ENCODE results near the gene SETBP1. TPM values are rescaled to one million over a fixed set of nuclear protein-coding genes. Genes with fewer than 3 reads are reported as not detected.

SETBP1 gene
- total and polyA plus RNA-seq, 8 donors, result 19.7 to 27.5 (median 21.5) TPM

DNA sequence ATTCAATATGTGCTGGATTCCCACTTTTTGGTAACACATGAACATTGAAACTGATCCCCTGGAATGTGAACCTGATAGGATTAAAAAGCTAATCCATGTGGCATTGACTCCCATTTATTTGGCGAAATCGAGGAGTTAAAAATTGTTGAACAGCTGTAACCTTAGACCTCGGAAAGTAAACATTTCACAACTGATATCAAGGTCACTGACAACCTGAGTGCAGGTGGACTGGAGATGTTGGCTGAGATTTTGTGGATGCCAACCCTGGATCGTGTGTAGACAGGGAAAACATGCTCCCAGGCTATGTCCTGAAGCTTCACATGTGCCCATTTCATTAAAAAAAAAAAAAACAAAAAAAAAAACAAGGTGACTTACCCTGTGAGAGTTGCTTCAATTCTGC, 204.8 kb downstream of the SETBP1 start:
- no peak for DNase-seq
- intact Hi-C loops (cut with DNase I), result no loop called here
- TF ChIP-seq, protein P1, sequence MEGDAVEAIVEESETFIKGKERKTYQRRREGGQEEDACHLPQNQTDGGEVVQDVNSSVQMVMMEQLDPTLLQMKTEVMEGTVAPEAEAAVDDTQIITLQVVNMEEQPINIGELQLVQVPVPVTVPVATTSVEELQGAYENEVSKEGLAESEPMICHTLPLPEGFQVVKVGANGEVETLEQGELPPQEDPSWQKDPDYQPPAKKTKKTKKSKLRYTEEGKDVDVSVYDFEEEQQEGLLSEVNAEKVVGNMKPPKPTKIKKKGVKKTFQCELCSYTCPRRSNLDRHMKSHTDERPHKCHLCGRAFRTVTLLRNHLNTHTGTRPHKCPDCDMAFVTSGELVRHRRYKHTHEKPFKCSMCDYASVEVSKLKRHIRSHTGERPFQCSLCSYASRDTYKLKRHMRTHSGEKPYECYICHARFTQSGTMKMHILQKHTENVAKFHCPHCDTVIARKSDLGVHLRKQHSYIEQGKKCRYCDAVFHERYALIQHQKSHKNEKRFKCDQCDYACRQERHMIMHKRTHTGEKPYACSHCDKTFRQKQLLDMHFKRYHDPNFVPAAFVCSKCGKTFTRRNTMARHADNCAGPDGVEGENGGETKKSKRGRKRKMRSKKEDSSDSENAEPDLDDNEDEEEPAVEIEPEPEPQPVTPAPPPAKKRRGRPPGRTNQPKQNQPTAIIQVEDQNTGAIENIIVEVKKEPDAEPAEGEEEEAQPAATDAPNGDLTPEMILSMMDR (IDR thresholded peaks at IDR 0.05), result no peak
- Histone ChIP-seq H3K4me1 (no peaks in the 10 kb centered on the region), H3K4me3 (no peak overlapping the region), H3K36me3 (no peaks in the 10 kb centered on the region), H3K9me3 (peaks cover 0 to 3% of the 10 kb centered on the region in 2 donors), H3K27ac (no peak overlapping the region), H3K27me3 (no peaks in the 10 kb centered on the region)
- ATAC-seq, result no peak

DNA sequence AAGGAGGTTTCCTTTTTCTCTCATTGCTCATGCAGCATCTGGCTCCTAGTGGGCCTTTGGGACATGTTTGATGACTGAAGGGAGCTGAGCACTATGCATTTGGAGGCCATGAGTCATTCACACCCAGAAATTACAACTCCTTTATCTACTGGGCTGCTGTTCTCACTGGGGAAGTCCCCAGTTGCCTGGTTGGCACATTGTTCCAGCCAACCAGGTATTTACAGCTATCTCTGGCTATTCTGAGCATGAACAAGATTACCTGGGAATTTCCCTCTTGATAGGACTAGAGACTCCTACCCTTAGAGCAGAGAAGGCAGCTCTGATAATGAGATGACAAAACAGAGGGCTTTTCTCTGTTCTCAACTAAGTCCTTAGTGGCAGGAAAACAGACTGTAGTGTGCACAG, 206.5 kb downstream of the SETBP1 start:
- no peaks in the 10 kb centered on the region for H3K27me3 ChIP-seq
- H3K4me1 ChIP-seq, result no peaks in the 10 kb centered on the region
- no peak overlapping the region for H3K27ac ChIP-seq
- peak; percentile 54 for ATAC-seq
- DNase-seq, result no peak
- TF ChIP-seq, protein P1 (IDR thresholded peaks at IDR 0.05), result no peak
- intact Hi-C loops (cut with DNase I), result no loop called here
- no peak overlapping the region for H3K4me3 ChIP-seq
- no peaks in the 10 kb centered on the region for H3K36me3 ChIP-seq
- peaks cover 0 to 12% of the 10 kb centered on the region in 2 donors for H3K9me3 ChIP-seq

DNA sequence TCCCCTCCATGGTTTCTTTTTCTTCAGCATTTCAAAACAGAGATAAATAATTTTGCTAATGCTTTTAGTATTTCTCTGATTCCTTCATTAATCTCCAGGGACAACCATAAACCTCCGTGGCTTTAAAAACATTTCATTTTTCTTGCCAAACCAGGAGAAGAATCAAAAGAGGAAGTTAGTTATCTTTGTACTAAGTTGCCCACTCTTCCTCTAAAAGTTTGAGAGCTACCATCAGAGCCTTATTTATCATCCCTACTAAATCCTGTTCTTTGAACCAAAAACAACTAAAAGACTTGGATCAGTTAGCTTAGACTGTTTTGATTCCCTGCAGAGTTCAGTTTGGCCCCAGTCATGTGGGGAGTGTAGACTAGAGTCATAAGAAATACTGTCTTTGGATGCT, 208.4 kb downstream of the SETBP1 start:
- TF ChIP-seq, protein P1 (IDR thresholded peaks at IDR 0.05), result no peak
- H3K27ac ChIP-seq, result no peak overlapping the region
- DNase-seq, result no peak
- no peaks in the 10 kb centered on the region for H3K27me3 ChIP-seq
- H3K4me1 ChIP-seq, result no peaks in the 10 kb centered on the region
- no peaks in the 10 kb centered on the region for H3K36me3 ChIP-seq
- peaks cover 0 to 12% of the 10 kb centered on the region in 2 donors for H3K9me3 ChIP-seq
- ATAC-seq, result no peak
- intact Hi-C loops (cut with DNase I), result no loop called here
- H3K4me3 ChIP-seq, result no peak overlapping the region

DNA sequence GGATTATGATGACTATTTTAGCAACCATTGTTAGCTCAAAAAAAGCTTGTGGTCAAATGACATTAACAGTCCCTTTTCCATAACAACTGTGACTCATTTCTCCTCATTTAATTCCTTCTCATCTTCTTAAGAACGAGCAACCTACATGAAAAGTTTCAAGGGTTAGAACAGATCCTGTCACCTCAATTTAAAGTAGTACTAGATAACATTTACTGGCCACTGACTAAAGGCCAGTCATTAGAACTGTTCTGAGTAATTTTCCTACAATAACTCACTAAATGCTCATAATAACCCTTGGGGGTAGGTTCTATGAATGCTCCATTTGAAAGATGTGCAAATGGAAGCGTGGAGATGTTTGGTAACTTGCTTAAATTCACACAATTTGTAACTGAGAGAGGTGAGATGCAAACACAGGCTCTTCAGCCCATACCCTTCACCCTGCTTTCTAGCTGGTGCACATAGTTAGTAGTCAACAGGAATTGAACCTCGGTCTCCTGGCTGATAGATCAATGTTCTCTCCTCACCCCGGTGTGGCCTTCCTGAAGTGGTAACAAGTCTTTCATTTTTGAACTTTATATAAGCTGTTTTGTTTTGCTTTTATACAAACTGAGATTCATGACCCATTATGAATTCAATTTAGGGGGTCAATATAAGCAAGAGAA, 212.5 kb downstream of the SETBP1 start:
- peaks cover 0 to 12% of the 10 kb centered on the region in 2 donors for H3K9me3 ChIP-seq
- intact Hi-C loops (cut with DNase I), result no loop called here
- DNase-seq, result no peak
- no peak for ATAC-seq
- H3K36me3 ChIP-seq, result no peaks in the 10 kb centered on the region
- H3K4me1 ChIP-seq, result peaks cover 0 to 4% of the 10 kb centered on the region in 2 donors
- no peak overlapping the region for H3K27ac ChIP-seq
- no peak overlapping the region for H3K4me3 ChIP-seq
- H3K27me3 ChIP-seq, result no peaks in the 10 kb centered on the region
- TF ChIP-seq, protein P1 (IDR thresholded peaks at IDR 0.05), result no peak

DNA sequence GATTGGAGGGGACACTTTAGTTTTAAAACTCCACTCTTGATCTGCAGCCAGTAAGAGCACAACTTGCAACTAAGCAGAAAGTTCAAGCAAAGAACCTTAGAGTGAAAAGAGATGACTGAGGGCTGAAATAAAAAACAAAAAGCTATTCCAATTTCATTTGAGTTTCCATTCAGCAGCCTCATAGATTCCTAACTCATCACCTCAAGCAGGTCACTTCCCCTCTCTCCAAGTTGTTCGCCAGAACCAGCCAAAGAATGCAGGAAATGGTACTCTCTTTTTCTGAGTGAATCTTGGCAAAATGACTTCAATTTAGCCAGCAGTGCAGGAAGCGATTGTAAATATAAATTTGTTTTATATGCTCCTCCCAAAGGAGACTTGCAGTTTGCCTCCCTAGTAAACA, 213.3 kb downstream of the SETBP1 start:
- no peak for DNase-seq
- Histone ChIP-seq H3K4me3 (no peak overlapping the region), H3K27me3 (no peaks in the 10 kb centered on the region), H3K27ac (no peak overlapping the region), H3K9me3 (peaks cover 0 to 12% of the 10 kb centered on the region in 2 donors), H3K4me1 (peaks cover 0 to 4% of the 10 kb centered on the region in 2 donors), H3K36me3 (no peaks in the 10 kb centered on the region)
- TF ChIP-seq, protein P1 (IDR thresholded peaks at IDR 0.05), result no peak
- intact Hi-C loops (cut with DNase I), result no loop called here
- ATAC-seq, result no peak

Measured in left lung (tissue), 10 donors.